Ishikawa (cell line): Measurements from ENCODE around the gene PARD3.

Experiments
- CEBPB ChIP-seq: IDR thresholded peaks from 2 replicates; pipeline ENCODE4 v1.6.1; 2012
- CREB1 ChIP-seq: IDR thresholded peaks from 2 replicates; pipeline ENCODE4 v1.6.1; 2012; ENCODE audit warnings: low read depth
- EGR1 ChIP-seq: IDR thresholded peaks from 2 replicates; pipeline ENCODE4 v1.6.1; 2012
- EP300 ChIP-seq: IDR thresholded peaks from 2 replicates; pipeline ENCODE4 v1.6.1; 2012; ENCODE audit warnings: borderline replicate concordance
- FOXM1 ChIP-seq: IDR thresholded peaks from 2 replicates; pipeline ENCODE4 v1.6.1; 2012; ENCODE audit warnings: low read depth, borderline replicate concordance
- NFIC ChIP-seq: IDR thresholded peaks from 2 replicates; pipeline ENCODE4 v1.6.1; 2012
- RAD21 ChIP-seq: IDR thresholded peaks from 2 replicates; pipeline ENCODE4 v1.6.1; 2012; ENCODE audit warnings: low read depth
- TAF1 ChIP-seq: IDR thresholded peaks from 2 replicates; pipeline ENCODE4 v1.6.1; 2012; ENCODE audit warnings: low read depth, mild to moderate bottlenecking
- TCF12 ChIP-seq: IDR thresholded peaks from 2 replicates; pipeline ENCODE4 v1.6.1; 2012; ENCODE audit warnings: low read depth
- TEAD4 ChIP-seq: IDR thresholded peaks from 2 replicates; pipeline ENCODE4 v1.6.1; 2012
- YY1 ChIP-seq: IDR thresholded peaks from 2 replicates; pipeline ENCODE4 v1.6.1; 2012; ENCODE audit warnings: low read depth
- ZBTB7A ChIP-seq: IDR thresholded peaks from 2 replicates; pipeline ENCODE4 v1.6.1; 2012; ENCODE audit warnings: low read depth
- TF ChIP-seq, protein P1 (sequence below): IDR thresholded peaks from 2 replicates; pipeline ENCODE4 v1.6.1; 2012
- TF ChIP-seq, protein P2 (sequence below): IDR thresholded peaks from 2 replicates; pipeline ENCODE4 v1.6.1; 2012; ENCODE audit warnings: low read depth, mild to moderate bottlenecking
- TF ChIP-seq, protein P3 (sequence below): IDR thresholded peaks from 2 replicates; pipeline ENCODE4 v1.6.1; 2012

Gene PARD3

DNA sequence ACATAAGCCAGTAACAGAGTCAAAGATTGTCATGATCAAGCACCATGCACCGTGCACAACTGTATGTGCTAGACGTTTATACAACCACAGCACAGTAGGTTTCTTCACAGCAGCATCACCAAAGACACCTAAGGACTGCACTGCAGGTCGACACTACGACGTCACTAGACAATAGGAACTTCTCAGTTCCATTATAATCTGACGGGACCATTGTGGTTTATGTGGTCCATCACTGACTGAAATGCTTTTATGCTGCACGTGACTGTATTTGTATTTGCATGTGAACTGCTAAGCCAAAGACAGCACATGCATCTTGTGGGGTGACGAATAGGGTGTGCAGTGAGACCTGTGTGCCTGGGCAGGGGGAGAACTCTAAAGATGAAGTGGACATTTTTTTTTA lies 164.9 kb downstream of the PARD3 start:
- TF ChIP-seq CEBPB (no peak), FOXM1 (no peak), EGR1 (no peak)

DNA sequence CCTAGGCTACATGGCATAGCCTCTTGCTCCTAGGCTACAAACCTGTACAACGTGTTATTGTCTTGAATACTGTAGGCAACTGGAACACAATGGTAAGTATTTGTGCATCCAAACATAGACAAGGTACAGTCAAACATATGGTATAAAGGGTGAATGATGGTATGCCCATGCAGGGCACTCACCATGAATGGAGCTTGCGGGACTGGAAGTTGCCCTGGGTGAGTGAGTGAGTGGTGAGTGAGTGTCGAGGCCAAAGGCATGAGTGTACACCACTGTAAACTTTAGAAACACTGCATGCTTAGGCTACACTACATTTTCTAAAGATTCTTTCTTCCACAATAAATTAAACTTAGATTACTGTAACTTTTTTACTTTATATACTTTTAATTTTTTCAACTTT lies 165.7 kb downstream of the PARD3 start:
- TF ChIP-seq, protein P1, sequence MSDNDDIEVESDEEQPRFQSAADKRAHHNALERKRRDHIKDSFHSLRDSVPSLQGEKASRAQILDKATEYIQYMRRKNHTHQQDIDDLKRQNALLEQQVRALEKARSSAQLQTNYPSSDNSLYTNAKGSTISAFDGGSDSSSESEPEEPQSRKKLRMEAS: no peak
- TF ChIP-seq CREB1 (no peak), EP300 (no peak), FOXM1 (no peak), NFIC (no peak), ZBTB7A (no peak), EGR1 (no peak), CEBPB (no peak), YY1 (no peak), TAF1 (no peak), TCF12 (no peak), TEAD4 (no peak), RAD21 (no peak)
- TF ChIP-seq, protein P2, sequence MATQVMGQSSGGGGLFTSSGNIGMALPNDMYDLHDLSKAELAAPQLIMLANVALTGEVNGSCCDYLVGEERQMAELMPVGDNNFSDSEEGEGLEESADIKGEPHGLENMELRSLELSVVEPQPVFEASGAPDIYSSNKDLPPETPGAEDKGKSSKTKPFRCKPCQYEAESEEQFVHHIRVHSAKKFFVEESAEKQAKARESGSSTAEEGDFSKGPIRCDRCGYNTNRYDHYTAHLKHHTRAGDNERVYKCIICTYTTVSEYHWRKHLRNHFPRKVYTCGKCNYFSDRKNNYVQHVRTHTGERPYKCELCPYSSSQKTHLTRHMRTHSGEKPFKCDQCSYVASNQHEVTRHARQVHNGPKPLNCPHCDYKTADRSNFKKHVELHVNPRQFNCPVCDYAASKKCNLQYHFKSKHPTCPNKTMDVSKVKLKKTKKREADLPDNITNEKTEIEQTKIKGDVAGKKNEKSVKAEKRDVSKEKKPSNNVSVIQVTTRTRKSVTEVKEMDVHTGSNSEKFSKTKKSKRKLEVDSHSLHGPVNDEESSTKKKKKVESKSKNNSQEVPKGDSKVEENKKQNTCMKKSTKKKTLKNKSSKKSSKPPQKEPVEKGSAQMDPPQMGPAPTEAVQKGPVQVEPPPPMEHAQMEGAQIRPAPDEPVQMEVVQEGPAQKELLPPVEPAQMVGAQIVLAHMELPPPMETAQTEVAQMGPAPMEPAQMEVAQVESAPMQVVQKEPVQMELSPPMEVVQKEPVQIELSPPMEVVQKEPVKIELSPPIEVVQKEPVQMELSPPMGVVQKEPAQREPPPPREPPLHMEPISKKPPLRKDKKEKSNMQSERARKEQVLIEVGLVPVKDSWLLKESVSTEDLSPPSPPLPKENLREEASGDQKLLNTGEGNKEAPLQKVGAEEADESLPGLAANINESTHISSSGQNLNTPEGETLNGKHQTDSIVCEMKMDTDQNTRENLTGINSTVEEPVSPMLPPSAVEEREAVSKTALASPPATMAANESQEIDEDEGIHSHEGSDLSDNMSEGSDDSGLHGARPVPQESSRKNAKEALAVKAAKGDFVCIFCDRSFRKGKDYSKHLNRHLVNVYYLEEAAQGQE: no peak
- TF ChIP-seq, protein P3, sequence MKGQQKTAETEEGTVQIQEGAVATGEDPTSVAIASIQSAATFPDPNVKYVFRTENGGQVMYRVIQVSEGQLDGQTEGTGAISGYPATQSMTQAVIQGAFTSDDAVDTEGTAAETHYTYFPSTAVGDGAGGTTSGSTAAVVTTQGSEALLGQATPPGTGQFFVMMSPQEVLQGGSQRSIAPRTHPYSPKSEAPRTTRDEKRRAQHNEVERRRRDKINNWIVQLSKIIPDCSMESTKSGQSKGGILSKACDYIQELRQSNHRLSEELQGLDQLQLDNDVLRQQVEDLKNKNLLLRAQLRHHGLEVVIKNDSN: no peak

DNA sequence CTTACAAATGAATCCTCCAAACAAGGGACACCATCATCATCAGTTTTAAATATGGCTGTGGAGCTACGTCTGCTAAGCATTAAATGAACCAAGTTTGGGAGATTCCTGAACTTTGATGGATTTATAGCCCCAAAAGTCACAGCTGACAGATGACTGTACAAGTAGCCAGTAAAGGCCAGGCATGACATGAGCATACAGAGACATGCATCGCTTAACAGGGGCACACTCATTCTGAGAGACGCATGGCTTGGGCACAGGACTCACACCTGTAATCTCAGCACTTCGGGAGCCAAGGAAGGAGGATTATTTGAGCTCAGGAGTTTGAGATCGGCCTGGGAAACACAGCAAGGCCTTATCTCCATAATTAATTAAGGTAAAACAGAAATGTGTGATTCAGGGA lies 166.2 kb downstream of the PARD3 start:
- TF ChIP-seq RAD21 (no peak), TAF1 (no peak), EP300 (no peak)

DNA sequence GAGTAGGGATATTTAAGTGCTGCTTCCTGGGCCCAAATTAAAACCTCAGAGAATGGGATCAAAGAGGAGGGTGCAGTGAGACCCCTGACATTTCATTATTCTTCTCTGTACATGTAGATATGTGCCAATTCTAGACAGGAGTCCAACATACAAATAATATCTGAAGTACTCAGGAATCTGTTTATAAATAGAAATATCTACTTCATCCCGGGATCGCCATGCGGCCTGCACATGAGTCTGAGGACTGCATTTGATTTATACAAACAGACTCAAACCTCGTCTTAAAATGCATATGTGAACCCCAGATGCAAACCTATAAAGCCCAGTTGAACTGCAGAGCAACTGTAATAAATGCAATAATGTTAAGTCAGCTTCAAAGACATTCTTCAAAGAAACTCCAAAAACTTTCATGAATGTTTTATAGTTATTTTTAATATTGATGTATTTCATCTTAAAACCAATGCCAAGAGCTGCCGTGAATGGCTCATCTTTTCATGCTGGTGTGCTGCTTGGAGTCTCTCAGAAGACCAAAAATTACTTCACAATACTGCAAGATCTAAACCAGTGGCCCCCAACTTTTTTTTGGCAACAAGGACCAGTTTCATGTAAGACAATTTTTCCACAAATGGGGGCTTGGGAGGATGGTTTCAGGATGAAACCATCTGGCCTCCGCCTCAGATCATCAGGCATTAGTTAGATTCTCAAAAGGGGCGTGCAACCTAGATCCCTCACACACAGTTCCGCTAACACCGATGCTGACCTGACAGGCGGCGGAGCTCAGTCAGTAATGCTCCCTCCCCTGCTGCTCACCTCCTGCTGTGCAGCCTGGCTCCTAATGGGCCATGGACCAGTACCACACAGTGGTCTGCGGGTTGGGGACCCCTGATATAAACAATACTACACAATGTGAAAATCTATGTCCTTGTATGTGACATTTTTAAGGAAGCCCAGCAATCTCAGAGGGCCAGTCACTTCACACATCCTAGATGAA lies 166.9 kb downstream of the PARD3 start:
- TF ChIP-seq YY1 (no peak), TEAD4 (no peak), ZBTB7A (no peak)

DNA sequence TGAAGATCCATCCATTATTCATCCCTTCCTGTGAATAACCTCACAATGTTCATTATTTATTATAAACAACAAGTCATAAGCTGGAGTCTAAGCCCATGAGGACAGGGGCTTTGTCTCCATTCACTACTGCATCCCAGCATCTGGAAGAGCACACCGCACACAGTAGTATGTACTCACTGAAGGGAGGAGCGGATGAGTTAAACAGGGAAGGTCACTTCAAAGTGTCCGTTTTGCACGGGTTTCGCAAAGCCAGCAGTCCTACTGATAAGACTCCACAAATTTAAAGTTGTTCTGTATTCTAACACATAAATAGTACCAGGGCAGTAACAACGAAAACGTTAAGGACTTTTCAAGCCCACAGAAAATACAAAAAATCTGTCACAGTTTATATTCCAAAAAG lies 167.9 kb downstream of the PARD3 start:
- TF ChIP-seq TEAD4: no peak
- TF ChIP-seq CREB1: no peak
- TF ChIP-seq TCF12: no peak

DNA sequence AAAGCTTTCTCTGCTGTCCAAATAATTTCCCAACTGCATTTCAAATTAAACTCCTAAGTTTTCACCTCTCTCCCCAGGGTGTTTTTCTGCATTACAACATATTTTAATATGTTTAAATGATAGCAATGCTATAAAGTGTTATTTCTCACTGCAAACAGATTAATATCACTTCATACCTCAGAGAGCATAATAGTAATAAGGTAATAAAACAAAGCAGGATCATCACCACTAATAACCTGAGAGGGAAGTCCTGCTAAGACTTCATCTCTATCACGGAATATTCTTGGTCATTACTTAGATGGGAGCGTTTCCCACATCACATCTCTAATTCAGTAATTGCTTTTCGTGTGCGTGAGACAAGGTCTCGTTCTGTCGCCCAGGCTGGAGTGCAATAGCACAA lies 168.8 kb downstream of the PARD3 start:
- no peak for TF ChIP-seq TAF1
- no peak for TF ChIP-seq EGR1

DNA sequence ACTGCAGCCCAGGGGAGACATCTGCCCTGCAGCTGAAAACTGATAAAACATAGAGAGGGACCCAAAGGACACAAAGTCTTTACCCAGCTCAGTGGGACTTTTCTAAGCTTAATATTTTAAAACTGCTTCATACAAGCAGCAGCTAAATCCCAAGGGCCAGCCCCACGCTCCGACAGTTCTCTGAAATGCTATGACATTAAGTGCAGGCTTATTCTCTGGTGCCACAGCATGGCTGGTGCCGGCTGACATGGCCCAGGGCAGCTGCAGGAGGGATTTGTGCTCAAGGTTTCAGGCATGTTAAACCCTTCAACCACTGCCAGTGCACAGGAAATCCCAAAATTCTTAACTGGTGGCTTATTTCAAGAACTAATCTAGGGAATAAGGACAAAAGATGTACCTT lies 170.9 kb downstream of the PARD3 start:
- TF ChIP-seq, protein P1: no peak
- TF ChIP-seq EGR1 (no peak), RAD21 (no peak), CEBPB (no peak)
- TF ChIP-seq, protein P2: no peak

DNA sequence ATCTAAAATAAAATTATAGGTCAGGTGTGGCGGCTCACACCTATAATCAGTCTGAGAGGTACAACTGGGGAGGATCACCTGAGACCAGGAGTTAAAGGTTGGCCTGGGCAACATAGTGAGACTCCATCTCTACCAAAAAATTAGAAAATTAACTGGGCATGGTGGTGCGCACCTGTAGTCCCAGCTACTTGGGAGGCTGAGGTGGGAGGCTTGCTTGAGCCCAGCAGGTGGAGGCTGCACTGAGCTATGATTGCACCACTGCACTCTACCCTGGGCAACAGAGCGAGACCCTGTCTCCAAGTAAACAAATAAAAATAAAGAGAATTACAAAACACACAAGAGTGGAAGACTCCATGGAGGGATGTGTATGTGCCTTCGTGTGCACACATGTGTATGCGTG lies 171.5 kb downstream of the PARD3 start:
- TF ChIP-seq CEBPB: no peak
- no peak for TF ChIP-seq TEAD4
- no peak for TF ChIP-seq FOXM1
- TF ChIP-seq, protein P2: no peak
- TF ChIP-seq TCF12: no peak
- no peak for TF ChIP-seq YY1
- no peak for TF ChIP-seq CREB1
- TF ChIP-seq, protein P3: no peak
- no peak for TF ChIP-seq NFIC
- TF ChIP-seq TAF1: no peak
